A673 (cell line): Measurements from ENCODE around the gene MGAT3. TPM values are rescaled to one million over a fixed set of nuclear protein-coding genes. Genes with fewer than 3 reads are reported as not detected.

Experiments used
- BruUV-seq: library from RNA; stranded (reverse); fragments of 400-500 nt; replicated peaks from 2 replicates; lab custom pipeline; 2021; lab: Mats Ljungman, UMichigan
- CTCF ChIA-PET: fragments of 300-600 bp; sonication (Branson Sonifier 250); formaldehyde crosslinking; loops from one replicate; lab custom pipeline; 2022; ENCODE audit warnings: antibody characterized with exemption; lab: Charles Lee
- POLR2A ChIA-PET: fragments of 300-600 bp; sonication (Branson Sonifier 250); formaldehyde crosslinking; loops from one replicate; lab custom pipeline; 2022; ENCODE audit warnings: antibody characterized with exemption; ENCODE audit not compliant: low non-redundant PET; lab: Charles Lee
- DNase-seq: peaks from one replicate; pipeline ENCODE4 v3.0.0-alpha.2; 2015; ENCODE audit warnings: low spot score
- H3K27ac ChIP-seq: fragments of 200-600 bp; sonication (generic); 2 replicates; pipeline ENCODE4 v1.5.1; 2016; ENCODE audit warnings: mixed run types, low read depth, mild to moderate bottlenecking, mixed read lengths, antibody characterized with exemption, low read length; ENCODE audit not compliant: poor library complexity, severe bottlenecking
- H3K27me3 ChIP-seq: fragments of 200-600 bp; sonication (generic); replicated peaks from 2 replicates; pipeline ENCODE4 v1.6.1; 2017; ENCODE audit warnings: mixed run types, low read depth, mild to moderate bottlenecking, mixed read lengths, antibody characterized with exemption, low read length; ENCODE audit not compliant: insufficient read depth, poor library complexity
- H3K36me3 ChIP-seq: fragments of 200-600 bp; sonication (generic); 2 replicates; pipeline ENCODE4 v1.6.1; 2016; ENCODE audit warnings: mixed run types, mild to moderate bottlenecking, mixed read lengths, antibody characterized with exemption, low read length; ENCODE audit not compliant: insufficient read depth, poor library complexity, severe bottlenecking
- H3K4me1 ChIP-seq: fragments of 200-600 bp; sonication (generic); 2 replicates; pipeline ENCODE4 v1.6.1; 2017; ENCODE audit warnings: mixed run types, mild to moderate bottlenecking, mixed read lengths, antibody characterized with exemption, low read length; ENCODE audit not compliant: insufficient read depth, poor library complexity, severe bottlenecking
- H3K4me3 ChIP-seq: fragments of 200-600 bp; sonication (generic); 2 replicates; pipeline ENCODE4 v1.5.1; 2016; ENCODE audit warnings: low read depth, mixed run types, mild to moderate bottlenecking, mixed read lengths, low read length; ENCODE audit not compliant: poor library complexity, severe bottlenecking
- H3K9me3 ChIP-seq: fragments of 200-600 bp; sonication (generic); 2 replicates; pipeline ENCODE4 v1.6.1; 2016; ENCODE audit warnings: mixed run types, low read depth, mild to moderate bottlenecking, mixed read lengths, antibody characterized with exemption, low read length; ENCODE audit not compliant: poor library complexity, severe bottlenecking
- EZH2 ChIP-seq: fragments of 200-600 bp; sonication (generic); IDR thresholded peaks from 2 replicates; pipeline ENCODE4 v1.6.1; 2017; ENCODE audit warnings: borderline replicate concordance, low read depth, mild to moderate bottlenecking, mixed read lengths, antibody characterized with exemption, low read length; ENCODE audit not compliant: poor library complexity, severe bottlenecking
- intact Hi-C: fragments of 100-400 bp; cut with micrococcal nuclease; formaldehyde crosslinking; loops from one replicate; pipeline ENCODE4 v1.10.0; 2022; ENCODE audit not compliant: unreplicated experiment
- total RNA-seq: library from RNA; stranded (reverse); gene quantifications from 2 replicates; pipeline ENCODE4 v1.2.3, GENCODE V29; 2021
- TF ChIP-seq, protein P1 (sequence below): fragments of 300-800, 200-600 bp; sonication (generic); conservative IDR thresholded peaks from 2 replicates; pipeline ENCODE4 v1.5.1; 2017; ENCODE audit warnings: low read depth, mild to moderate bottlenecking, antibody characterized with exemption, low read length, moderate library complexity, mixed read lengths

The MGAT3 gene
- total RNA-seq, 1 experiment from 2014 or later = 2.7 TPM

GRCh38 chr22:39497429-39497828 lies 40.6 kb downstream of the MGAT3 start:
- POLR2A ChIA-PET = no interaction called here
- H3K4me1 ChIP-seq = peaks cover 20% of the 10 kb centered on the region
- no peak overlapping the region for H3K4me3 ChIP-seq
- CTCF ChIA-PET = interaction anchor here (1.1 to 2.2 kb wide), 2 partner anchors 21 to 32 kb away, joined by 4 to 26 read pairs; no protein-coding TSS in a partner anchor
- H3K36me3 ChIP-seq = no peaks in the 10 kb centered on the region
- DNase-seq = no peak
- intact Hi-C loops = no loop called here
- H3K27ac ChIP-seq = no peak overlapping the region
- H3K9me3 ChIP-seq = no peaks in the 10 kb centered on the region
- H3K27me3 ChIP-seq = no peaks in the 10 kb centered on the region
- TF ChIP-seq, protein P1, sequence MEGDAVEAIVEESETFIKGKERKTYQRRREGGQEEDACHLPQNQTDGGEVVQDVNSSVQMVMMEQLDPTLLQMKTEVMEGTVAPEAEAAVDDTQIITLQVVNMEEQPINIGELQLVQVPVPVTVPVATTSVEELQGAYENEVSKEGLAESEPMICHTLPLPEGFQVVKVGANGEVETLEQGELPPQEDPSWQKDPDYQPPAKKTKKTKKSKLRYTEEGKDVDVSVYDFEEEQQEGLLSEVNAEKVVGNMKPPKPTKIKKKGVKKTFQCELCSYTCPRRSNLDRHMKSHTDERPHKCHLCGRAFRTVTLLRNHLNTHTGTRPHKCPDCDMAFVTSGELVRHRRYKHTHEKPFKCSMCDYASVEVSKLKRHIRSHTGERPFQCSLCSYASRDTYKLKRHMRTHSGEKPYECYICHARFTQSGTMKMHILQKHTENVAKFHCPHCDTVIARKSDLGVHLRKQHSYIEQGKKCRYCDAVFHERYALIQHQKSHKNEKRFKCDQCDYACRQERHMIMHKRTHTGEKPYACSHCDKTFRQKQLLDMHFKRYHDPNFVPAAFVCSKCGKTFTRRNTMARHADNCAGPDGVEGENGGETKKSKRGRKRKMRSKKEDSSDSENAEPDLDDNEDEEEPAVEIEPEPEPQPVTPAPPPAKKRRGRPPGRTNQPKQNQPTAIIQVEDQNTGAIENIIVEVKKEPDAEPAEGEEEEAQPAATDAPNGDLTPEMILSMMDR = no peak
- no peak for TF ChIP-seq EZH2
- no TSS peak for BruUV-seq

- TF ChIP-seq, protein P1 = no peak
- no peak for TF ChIP-seq EZH2
- peak; percentile 29 for DNase-seq
- no peaks in the 10 kb centered on the region for H3K36me3 ChIP-seq
- no peaks in the 10 kb centered on the region for H3K9me3 ChIP-seq
- POLR2A ChIA-PET = no interaction called here
- no peaks in the 10 kb centered on the region for H3K27me3 ChIP-seq
- BruUV-seq = no TSS peak
- CTCF ChIA-PET = no interaction called here
- peaks cover 23% of the 10 kb centered on the region for H3K4me1 ChIP-seq
- H3K27ac ChIP-seq = no peak overlapping the region
- no peak overlapping the region for H3K4me3 ChIP-seq
- intact Hi-C loops = no loop called here
Observed at GRCh38 chr22:39498368-39498767, 41.6 kb downstream of the MGAT3 start.

- POLR2A ChIA-PET = no interaction called here
Observed at GRCh38 chr22:39498802-39499201, 42.0 kb downstream of the MGAT3 start.

More at GRCh38 chr22:39498802-39499201, 42.0 kb downstream of the MGAT3 start:
- no peaks in the 10 kb centered on the region for H3K27me3 ChIP-seq
- peaks cover under 1% of the 10 kb centered on the region for H3K36me3 ChIP-seq
- CTCF ChIA-PET = no interaction called here
- no peaks in the 10 kb centered on the region for H3K9me3 ChIP-seq
- intact Hi-C loops = no loop called here
- no peak overlapping the region for H3K27ac ChIP-seq
- no peak for TF ChIP-seq EZH2
- TF ChIP-seq, protein P1 = no peak
- no peak overlapping the region for H3K4me3 ChIP-seq
- H3K4me1 ChIP-seq = peaks cover 27% of the 10 kb centered on the region
- no TSS peak for BruUV-seq
- no peak for DNase-seq
